Esophagus squamous epithelium (tissue), 5 donors: Measurements from ENCODE around the gene INTS1. TPM values are rescaled to one million over a fixed set of nuclear protein-coding genes. Genes with fewer than 3 reads are reported as not detected.
"Not testable (repeated sequence)": the region's sequence is repeated elsewhere in the genome, so short reads cannot be mapped to it uniquely, and the experiment has no call there.

Experiments
- DNase-seq: peaks from one replicate; lab custom pipeline; 2025; lab: John Stamatoyannopoulos, UW
- H3K27ac ChIP-seq, 4 donors: fragments of 200-600 bp; sonication (generic); one replicate each; pipeline ENCODE4 v1.5.1; 2016 to 2019; ENCODE audit warnings: mild to moderate bottlenecking in 1 of 4
- H3K27me3 ChIP-seq, 4 donors: fragments of 200-600 bp; sonication (generic); 1 replicate in 3 of 4; 2 replicates in 1 of 4; pipeline versions ENCODE4 v1.5.1 to v1.6.0; 2017 to 2021; ENCODE audit warnings: antibody characterized with exemption in 1 of 4
- H3K36me3 ChIP-seq, 3 donors: fragments of 200-600 bp; sonication (generic); one replicate each; pipeline ENCODE4 v1.5.1; 2016 to 2019
- H3K4me1 ChIP-seq, 3 donors: fragments of 200-600 bp; sonication (generic); one replicate each; pipeline ENCODE4 v1.5.1; 2017 to 2019
- H3K4me3 ChIP-seq, 4 donors: fragments of 200-600 bp; sonication (generic); 1 replicate in 3 of 4; 2 replicates in 1 of 4; pipeline ENCODE4 v1.5.1; 2016 to 2019; ENCODE audit warnings: mild to moderate bottlenecking in 2 of 4, moderate library complexity in 1 of 4
- H3K9me3 ChIP-seq, 3 donors: fragments of 200-600 bp; sonication (generic); one replicate each; pipeline ENCODE4 v1.5.1; 2016 to 2019
- CTCF ChIP-seq, 6 experiments: fragments of 450-650 bp in 4 of 6; fragments of 200-600 bp in 2 of 6; sonication (generic) in 2 of 6; IDR thresholded peaks; one replicate each; pipeline ENCODE4 v1.5.1; 2016 to 2019; ENCODE audit warnings: antibody characterized with exemption in 6 of 6, mild to moderate bottlenecking in 4 of 6, moderate library complexity in 4 of 6
- POLR2A ChIP-seq, 4 donors: fragments of 450-650 bp; IDR thresholded peaks; one replicate each; pipeline ENCODE4 v1.6.1; 2017; ENCODE audit warnings: antibody characterized with exemption in 4 of 4, mild to moderate bottlenecking in 4 of 4, moderate library complexity in 3 of 4
- WGBS, 2 donors: methylation state at CpG; one replicate each; pipeline ENCODE4 v1.1.5; 2018; 5-methylcytosine and 5-hydroxymethylcytosine counted together
- intact Hi-C: fragments of 100-400 bp; cut with DNase I; formaldehyde crosslinking; loops from one replicate; pipeline ENCODE4 v1.15.0; 2022
- total RNA-seq, 4 donors: library from RNA; depleted of rRNA; stranded (reverse); fragments of >200 nt; gene quantifications; one replicate each; pipeline ENCODE4 v1.1.0, GENCODE V29; 2016
- donor health status: DM: yes; HTN: yes; CAD: no.

INTS1 gene
- total RNA-seq, 4 donors from 2014 or later = 27.8 to 45.3 (median 36.6) TPM

DNA sequence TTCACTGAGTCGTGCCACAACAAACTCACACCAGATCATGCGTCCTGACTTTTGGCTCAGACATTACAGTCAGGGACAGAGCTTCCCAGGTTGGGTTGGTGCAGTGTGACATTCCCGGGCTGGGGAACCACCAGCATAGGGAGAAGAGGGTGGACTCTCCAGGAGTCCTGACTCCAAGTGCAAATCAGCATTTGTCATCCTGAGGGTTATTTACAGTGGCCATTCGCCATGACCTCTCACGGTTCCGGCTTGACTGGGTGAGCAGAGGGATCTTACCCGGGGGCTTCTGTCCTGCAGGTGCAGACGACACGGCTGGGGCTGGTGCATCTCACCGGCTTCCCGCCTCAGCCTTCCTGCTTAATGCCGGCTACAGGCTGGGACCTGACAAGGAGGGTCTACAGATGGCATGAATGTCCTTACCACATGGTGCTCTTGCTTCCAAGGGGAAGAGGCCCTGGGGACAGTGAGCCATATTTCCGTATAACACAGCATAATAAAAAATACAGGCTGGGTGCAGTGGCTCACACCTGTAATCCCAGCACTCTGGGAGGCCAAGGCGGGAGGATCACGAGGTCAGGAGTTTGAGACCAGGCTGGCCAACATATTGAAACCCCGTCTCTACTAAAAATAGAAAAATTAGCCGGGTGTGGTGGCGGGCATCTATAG, 12.5 kb upstream of the INTS1 start:
- H3K4me1 ChIP-seq = peaks cover 4 to 27% (median 12%) of the 10 kb centered on the region in 3 donors
- WGBS, 2 donors = 76 to 80% methylated on average over 8 to 9 of the region's 18 CpGs
- DNase-seq = no peak
- no peaks in the 10 kb centered on the region for H3K9me3 ChIP-seq
- no peak overlapping the region for H3K27ac ChIP-seq
- intact Hi-C loops = no loop called here
- H3K27me3 ChIP-seq = peaks cover 0 to 10% (median 0%) of the 10 kb centered on the region in 4 donors
- H3K36me3 ChIP-seq = no peaks in the 10 kb centered on the region
- no peak overlapping the region for H3K4me3 ChIP-seq
- TF ChIP-seq POLR2A (IDR thresholded peaks at IDR 0.05) (no peak), CTCF (IDR thresholded peaks at IDR 0.05) (no peak)

DNA sequence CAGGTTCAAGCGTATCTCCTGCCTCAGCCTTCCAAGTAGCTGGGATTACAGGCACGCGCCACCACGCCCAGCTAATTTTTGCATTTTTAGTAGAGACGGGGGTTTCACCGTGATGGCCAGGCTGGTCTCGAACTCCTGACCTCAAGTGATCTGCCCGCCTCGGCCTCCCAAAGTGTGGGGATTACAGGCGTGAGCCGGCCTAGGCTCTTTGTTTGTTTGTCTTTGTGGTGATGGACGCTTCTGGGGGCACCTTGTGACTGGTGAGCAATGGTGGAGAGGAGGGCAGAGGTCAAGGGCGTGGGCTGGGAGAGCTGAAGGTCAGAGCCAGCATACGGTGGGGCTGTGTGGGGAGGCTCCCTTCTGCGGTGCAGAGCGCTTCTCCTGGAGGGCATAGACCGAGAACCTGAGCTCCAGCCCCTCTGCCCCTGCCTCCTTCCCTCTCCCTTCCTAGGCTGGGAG, 11.3 kb upstream of the INTS1 start:
- WGBS, 2 donors = 60 to 71% methylated on average over 2 to 8 of the region's 17 CpGs
- Histone ChIP-seq H3K4me1 (peaks cover 4 to 27% (median 12%) of the 10 kb centered on the region in 3 donors), H3K27me3 (peaks cover 0 to 10% (median 0%) of the 10 kb centered on the region in 4 donors)
- H3K36me3 ChIP-seq, intact Hi-C loops, H3K9me3 ChIP-seq, DNase-seq, H3K4me3 ChIP-seq, H3K27ac ChIP-seq: not testable (repeated sequence)

GRCh38 chr7:1514995-1515401, 10.8 kb upstream of the INTS1 start:
- Histone ChIP-seq H3K9me3 (no peaks in the 10 kb centered on the region), H3K4me3 (no peak overlapping the region), H3K27ac (no peak overlapping the region), H3K27me3 (peaks cover 0 to 10% (median 0%) of the 10 kb centered on the region in 4 donors), H3K4me1 (peaks cover 4 to 27% (median 12%) of the 10 kb centered on the region in 3 donors), H3K36me3 (no peaks in the 10 kb centered on the region)
- DNase-seq = no peak
- TF ChIP-seq POLR2A (IDR thresholded peaks at IDR 0.05) (no peak), CTCF (IDR thresholded peaks at IDR 0.05) (no peak)
- 58 to 67% methylated on average over 4 of the region's 4 CpGs for WGBS, 2 donors
- intact Hi-C loops = no loop called here

GRCh38 chr7:1514407-1514806, 10.2 kb upstream of the INTS1 start:
- peaks cover 4 to 27% (median 12%) of the 10 kb centered on the region in 3 donors for H3K4me1 ChIP-seq
- no peak for DNase-seq
- peaks cover 0 to 10% (median 0%) of the 10 kb centered on the region in 4 donors for H3K27me3 ChIP-seq
- WGBS, 2 donors = 90 to 94% methylated on average over 3 to 6 of the region's 12 CpGs
- H3K27ac ChIP-seq = peak overlapping the region in 1 of 4 donors; percentile 85
- TF ChIP-seq POLR2A (IDR thresholded peaks at IDR 0.05) (no peak), CTCF (IDR thresholded peaks at IDR 0.05) (no peak)
- no peaks in the 10 kb centered on the region for H3K36me3 ChIP-seq
- intact Hi-C loops = no loop called here
- H3K9me3 ChIP-seq = no peaks in the 10 kb centered on the region
- H3K4me3 ChIP-seq = no peak overlapping the region

- 40% methylated on average over 17 of the region's 20 CpGs; no CpG with 5 or more reads in 1 of the 2 donors for whole genome bisulfite sequencing, 2 donors
- H3K4me3 ChIP-seq = peak overlapping the region in 1 of 4 donors; percentile 39
Measured at GRCh38 chr7:1513657-1514095, 9.5 kb upstream of the INTS1 start.

More at GRCh38 chr7:1513657-1514095, 9.5 kb upstream of the INTS1 start:
- H3K9me3 ChIP-seq = no peaks in the 10 kb centered on the region
- intact Hi-C loops = no loop called here
- H3K27me3 ChIP-seq = peaks cover 0 to 10% (median 0%) of the 10 kb centered on the region in 4 donors
- peak overlapping the region; percentile 63 to 85 (median 83) for H3K27ac ChIP-seq
- no peak for TF ChIP-seq CTCF (IDR thresholded peaks at IDR 0.05)
- TF ChIP-seq POLR2A (IDR thresholded peaks at IDR 0.05) = no peak
- DNase-seq = no peak
- H3K36me3 ChIP-seq = no peaks in the 10 kb centered on the region
- H3K4me1 ChIP-seq = peaks cover 4 to 27% (median 12%) of the 10 kb centered on the region in 3 donors
